Measurements from ENCODE around the gene KRTAP4-4. TPM values are rescaled to one million over a fixed set of nuclear protein-coding genes. Genes with fewer than 3 reads are reported as not detected.
"Not testable (repeated sequence)": the region's sequence is repeated elsewhere in the genome, so short reads cannot be mapped to it uniquely, and the experiment has no call there.

KRTAP4-4 gene
- total RNA-seq, 2 donors from 2014 or later = not detected

- DNase-seq (ENCODE audit: low spot score); intact Hi-C loops (cut with DNase I): not testable (repeated sequence)
Observed at GRCh38 chr17:41119696-41120690, 40.6 kb downstream of the KRTAP4-4 start.

- DNase-seq (ENCODE audit: low spot score) = no peak
- intact Hi-C loops (cut with DNase I) = no loop called here
Observed at GRCh38 chr17:41118721-41119120, 41.8 kb downstream of the KRTAP4-4 start.

GRCh38 chr17:41117846-41118386 lies 42.6 kb downstream of the KRTAP4-4 start, which contains the start of gene KRTAP4-11:
Gene KRTAP4-11 (minus strand): TSS chr17:41118373. CDS start chr17:41118315, 58 bp downstream.
- intact Hi-C loops (cut with DNase I); DNase-seq (ENCODE audit: low spot score): not testable (repeated sequence)

- no peak for DNase-seq (ENCODE audit: low spot score)
- intact Hi-C loops (cut with DNase I) = no loop called here
Observed at GRCh38 chr17:41116297-41116696, 44.3 kb downstream of the KRTAP4-4 start.

GRCh38 chr17:41111151-41111885 lies 49.2 kb downstream of the KRTAP4-4 start:
- intact Hi-C loops (cut with DNase I) = no loop called here
- no peak for DNase-seq (ENCODE audit: low spot score)

Other genes with a start within 250 kb of the KRTAP4-4 start
- under 1 TPM; 0.24 to 0.37 TPM for gene KRT23, start 223.1 kb downstream of the KRTAP4-4 start, total RNA-seq
- gene KRT39, start 193.8 kb downstream of the KRTAP4-4 start, total RNA-seq = not detected
- not detected for gene KRT40, start 176.4 kb downstream of the KRTAP4-4 start, total RNA-seq
- not detected for gene KRTAP3-3, start 166.6 kb downstream of the KRTAP4-4 start, total RNA-seq
- not detected for gene KRTAP3-2, start 160.8 kb downstream of the KRTAP4-4 start, total RNA-seq
- gene KRTAP3-1, start 151.6 kb downstream of the KRTAP4-4 start, total RNA-seq = not detected
- gene KRTAP1-5, start 133.5 kb downstream of the KRTAP4-4 start, total RNA-seq = not detected
- gene KRTAP1-4, start 130.6 kb downstream of the KRTAP4-4 start, total RNA-seq = not detected
- not detected for gene KRTAP1-3, start 125.9 kb downstream of the KRTAP4-4 start, total RNA-seq
- not detected for gene KRTAP1-1, start 119.3 kb downstream of the KRTAP4-4 start, total RNA-seq
- not detected for gene KRTAP2-1, start 113.4 kb downstream of the KRTAP4-4 start, total RNA-seq
- gene KRTAP2-2, start 105.5 kb downstream of the KRTAP4-4 start, total RNA-seq = not detected
- gene KRTAP2-3, start 100.6 kb downstream of the KRTAP4-4 start, total RNA-seq = not detected
- not detected for gene KRTAP2-4, start 94.9 kb downstream of the KRTAP4-4 start, total RNA-seq
- not detected for gene KRTAP4-7, start 76.6 kb downstream of the KRTAP4-4 start, total RNA-seq
- gene KRTAP4-8, start 62.6 kb downstream of the KRTAP4-4 start, total RNA-seq = not detected
- gene KRTAP4-16, start 58.5 kb downstream of the KRTAP4-4 start, total RNA-seq = not detected
- gene KRTAP4-9, start 55.4 kb downstream of the KRTAP4-4 start, total RNA-seq = not detected
- not detected for gene KRTAP4-11, start 42.4 kb downstream of the KRTAP4-4 start, total RNA-seq
- not detected for gene KRTAP4-12, start 36.6 kb downstream of the KRTAP4-4 start, total RNA-seq
- gene KRTAP4-6, start 20.2 kb downstream of the KRTAP4-4 start, total RNA-seq = not detected
- gene KRTAP4-5, start 10.9 kb downstream of the KRTAP4-4 start, total RNA-seq = not detected
- gene KRTAP4-3, start 7.5 kb upstream of the KRTAP4-4 start, total RNA-seq = not detected
- not detected for gene KRTAP4-2, start 17.5 kb upstream of the KRTAP4-4 start, total RNA-seq
- gene KRTAP4-1, start 24.2 kb upstream of the KRTAP4-4 start, total RNA-seq = not detected
- gene KRTAP9-1, start 29.1 kb upstream of the KRTAP4-4 start, total RNA-seq = not detected
- gene KRTAP9-2, start 65.9 kb upstream of the KRTAP4-4 start, total RNA-seq = not detected
- gene KRTAP9-3, start 71.7 kb upstream of the KRTAP4-4 start, total RNA-seq = not detected
- not detected for gene KRTAP9-8, start 77.3 kb upstream of the KRTAP4-4 start, total RNA-seq
- not detected for gene KRTAP9-4, start 88.9 kb upstream of the KRTAP4-4 start, total RNA-seq
- gene KRTAP9-9, start 94.6 kb upstream of the KRTAP4-4 start, total RNA-seq = not detected
- gene KRTAP9-6, start 104.6 kb upstream of the KRTAP4-4 start, total RNA-seq = not detected
- gene KRTAP9-7, start 115.0 kb upstream of the KRTAP4-4 start, total RNA-seq = not detected
- gene KRTAP29-1, start 142.1 kb upstream of the KRTAP4-4 start, total RNA-seq = not detected
- gene KRTAP16-1, start 148.6 kb upstream of the KRTAP4-4 start, total RNA-seq = not detected
- gene KRTAP17-1, start 155.0 kb upstream of the KRTAP4-4 start, total RNA-seq = not detected
- not detected for gene KRT33A, start 190.1 kb upstream of the KRTAP4-4 start, total RNA-seq
- gene KRT33B, start 209.1 kb upstream of the KRTAP4-4 start, total RNA-seq = not detected
- gene KRT34, start 221.6 kb upstream of the KRTAP4-4 start, total RNA-seq = not detected
- not detected for gene KRT31, start 236.9 kb upstream of the KRTAP4-4 start, total RNA-seq

All from posterior vena cava (tissue), 2 donors.